GM23338 (cell line): ENCODE data around the gene ATRIP. TPM values are rescaled to one million over a fixed set of nuclear protein-coding genes. Genes with fewer than 3 reads are reported as not detected.

Source experiments
- ATAC-seq: fragments of 200-7000 bp; cut with Tn5 transposase; 3 replicates; pipeline ENCODE4 v1.9.1; 2020
- DNase-seq: peaks from one replicate; pipeline ENCODE4 v3.0.0-alpha.2; 2015; ENCODE audit warnings: low spot score
- H2AFZ ChIP-seq: fragments of 200-600 bp; sonication (generic); 2 replicates; pipeline ENCODE4 v1.8.0; 2016; ENCODE audit warnings: antibody characterized with exemption, mild to moderate bottlenecking, moderate library complexity
- H3F3A ChIP-seq: fragments of 200-600 bp; sonication (generic); replicated peaks from 2 replicates; pipeline ENCODE4 v1.8.0; 2017; ENCODE audit warnings: antibody characterized with exemption, mixed run types, low read depth
- H3K27ac ChIP-seq: fragments of 200-600 bp; sonication (generic); 2 replicates; pipeline ENCODE4 v1.6.1; 2016; ENCODE audit warnings: low read depth
- H3K27me3 ChIP-seq: fragments of 200-600 bp; sonication (generic); 2 replicates; pipeline ENCODE4 v1.8.0; 2016; ENCODE audit warnings: mild to moderate bottlenecking, mixed run types, moderate library complexity; ENCODE audit not compliant: insufficient read depth
- H3K36me3 ChIP-seq: fragments of 200-600 bp; sonication (generic); 2 replicates; pipeline ENCODE4 v1.8.0; 2016; ENCODE audit warnings: mild to moderate bottlenecking; ENCODE audit not compliant: insufficient read depth
- H3K4me1 ChIP-seq: fragments of 200-600 bp; sonication (generic); 2 replicates; pipeline ENCODE4 v1.8.0; 2016; ENCODE audit warnings: mild to moderate bottlenecking, moderate library complexity; ENCODE audit not compliant: insufficient read depth
- H3K4me2 ChIP-seq: fragments of 200-600 bp; sonication (generic); 2 replicates; pipeline ENCODE4 v1.7.1; 2017; ENCODE audit warnings: mixed run types
- H3K4me3 ChIP-seq: fragments of 200-600 bp; sonication (generic); 2 replicates; pipeline ENCODE4 v1.6.1; 2016; ENCODE audit warnings: mixed run types
- H3K79me2 ChIP-seq: fragments of 200-600 bp; sonication (generic); replicated peaks from 2 replicates; pipeline ENCODE4 v1.8.0; 2017; ENCODE audit warnings: mild to moderate bottlenecking; ENCODE audit not compliant: insufficient read depth
- H3K9me2 ChIP-seq: fragments of 200-600 bp; sonication (generic); 2 replicates; pipeline ENCODE4 v1.8.0; 2017; ENCODE audit not compliant: insufficient read depth
- H4K20me1 ChIP-seq: fragments of 200-600 bp; sonication (generic); replicated peaks from 2 replicates; pipeline ENCODE4 v1.8.0; 2017; ENCODE audit warnings: mild to moderate bottlenecking; ENCODE audit not compliant: insufficient read depth
- H3K27ac Mint-ChIP-seq: 2 replicates; pipeline ENCODE4 v1.8.0; 2020; ENCODE audit warnings: inconsistent platforms, mild to moderate bottlenecking, moderate library complexity, mixed read lengths
- H3K27me3 Mint-ChIP-seq: 3 replicates; pipeline ENCODE4 v1.8.0; 2022; ENCODE audit warnings: low read depth, mild to moderate bottlenecking, moderate library complexity, mixed read lengths, inconsistent platforms; ENCODE audit not compliant: insufficient read depth, poor library complexity
- H3K36me3 Mint-ChIP-seq: 3 replicates; pipeline ENCODE4 v1.8.0; 2021; ENCODE audit warnings: low read depth, mild to moderate bottlenecking, inconsistent platforms, moderate library complexity, mixed read lengths
- H3K4me1 Mint-ChIP-seq: 3 replicates; pipeline ENCODE4 v1.8.0; 2020; ENCODE audit warnings: mild to moderate bottlenecking, inconsistent platforms, mixed read lengths
- H3K4me3 Mint-ChIP-seq: 3 replicates; pipeline ENCODE4 v1.8.0; 2021; ENCODE audit warnings: moderate library complexity, mild to moderate bottlenecking, inconsistent platforms, mixed read lengths
- H3K9me3 Mint-ChIP-seq: 3 replicates; pipeline ENCODE4 v1.8.0; 2020; ENCODE audit warnings: moderate library complexity, mild to moderate bottlenecking, inconsistent platforms, mixed read lengths
- CREB1 ChIP-seq: fragments of 250-450 bp; sonication (Bioruptor Pico); IDR thresholded peaks from 2 replicates; pipeline ENCODE4 v1.5.0; 2020; ENCODE audit warnings: low read depth, mild to moderate bottlenecking, moderate library complexity
- EZH2phosphoT487 ChIP-seq: fragments of 200-600 bp; sonication (generic); IDR thresholded peaks from one replicate; pipeline ENCODE4 v1.8.1; 2018; ENCODE audit warnings: antibody characterized with exemption; ENCODE audit not compliant: unreplicated experiment
- JUNB ChIP-seq: IDR thresholded peaks from one replicate; pipeline ENCODE4 v1.6.1; 2016; ENCODE audit warnings: antibody characterized with exemption; ENCODE audit not compliant: unreplicated experiment
- NANOG ChIP-seq: IDR thresholded peaks from 2 replicates; pipeline ENCODE4 v1.6.1; 2016; ENCODE audit warnings: antibody characterized with exemption, borderline replicate concordance
- POLR2AphosphoS5 ChIP-seq: IDR thresholded peaks from 2 replicates; pipeline ENCODE4 v1.6.1; 2016; ENCODE audit warnings: antibody characterized with exemption, low read depth
- STAT1 ChIP-seq: IDR thresholded peaks from one replicate; pipeline ENCODE4 v1.6.1; 2016; ENCODE audit warnings: antibody characterized with exemption; ENCODE audit not compliant: unreplicated experiment
- ZNF114 ChIP-seq: fragments of 250-450 bp; sonication (Bioruptor Pico); IDR thresholded peaks from 2 replicates; pipeline ENCODE4 v1.5.0; 2020; ENCODE audit warnings: mild to moderate bottlenecking, moderate library complexity
- polyA plus RNA-seq: library from polyadenylated mRNA; unstranded; fragments of >200 nt; fragmentation: Nextera tagmentation; extraction: Ambion mirVana; gene quantifications from 2 replicates; pipeline ENCODE4 v1.2.1, GENCODE V29; 2016
- total RNA-seq: library from RNA; depleted of rRNA; stranded (reverse); fragments of >200 nt; shearing (Covaris generic); gene quantifications from 2 replicates; pipeline ENCODE4 v1.2.3, GENCODE V29; 2014
- TF ChIP-seq, protein P1 (sequence below): IDR thresholded peaks from 2 replicates; pipeline ENCODE4 v1.6.1; 2016; ENCODE audit warnings: antibody characterized with exemption
- TF ChIP-seq, protein P2 (sequence below): IDR thresholded peaks from one replicate; pipeline ENCODE4 v1.6.1; 2018; ENCODE audit warnings: antibody characterized with exemption; ENCODE audit not compliant: unreplicated experiment
- TF ChIP-seq, protein P3 (sequence below), 2 experiments: fragments of 200-600 bp in 1 of 2; sonication (generic) in 1 of 2; conservative IDR thresholded peaks; 2 replicates each; pipeline versions ENCODE4 v1.5.1 to v1.6.1; 2016 to 2017; ENCODE audit warnings: antibody characterized with exemption in 2 of 2, low read depth in 2 of 2, mild to moderate bottlenecking in 2 of 2, moderate library complexity in 1 of 2
- TF ChIP-seq, protein P4 (sequence below): fragments of 250-450 bp; sonication (Bioruptor Pico); IDR thresholded peaks from 2 replicates; pipeline ENCODE4 v1.5.0; 2020; ENCODE audit warnings: mild to moderate bottlenecking, moderate library complexity

ATRIP gene
- total and polyA plus RNA-seq, 2 experiments from 2014 or later = 5.8 to 17.3 TPM

- DNase-seq (no peak), ATAC-seq (no peak)
- H3K9me3 Mint-ChIP-seq = no peaks in the 10 kb centered on the region
- Histone ChIP-seq H3K27ac (no peak overlapping the region), H3K4me3 (no peak overlapping the region), H3F3A (no peaks in the 10 kb centered on the region), H3K36me3 (peaks cover 15% of the 10 kb centered on the region), H3K79me2 (no peaks in the 10 kb centered on the region), H4K20me1 (no peaks in the 10 kb centered on the region; the same call in 1 of the 2 replicates), H3K4me2 (no peak overlapping the region), H3K4me1 (no peaks in the 10 kb centered on the region), H3K9me2 (no peaks in the 10 kb centered on the region), H3K27me3 (no peaks in the 10 kb centered on the region), H2AFZ (no peak overlapping the region)
- no peaks in the 10 kb centered on the region for H3K4me1 Mint-ChIP-seq
- no peak overlapping the region for H3K4me3 Mint-ChIP-seq
- TF ChIP-seq, protein P1, sequence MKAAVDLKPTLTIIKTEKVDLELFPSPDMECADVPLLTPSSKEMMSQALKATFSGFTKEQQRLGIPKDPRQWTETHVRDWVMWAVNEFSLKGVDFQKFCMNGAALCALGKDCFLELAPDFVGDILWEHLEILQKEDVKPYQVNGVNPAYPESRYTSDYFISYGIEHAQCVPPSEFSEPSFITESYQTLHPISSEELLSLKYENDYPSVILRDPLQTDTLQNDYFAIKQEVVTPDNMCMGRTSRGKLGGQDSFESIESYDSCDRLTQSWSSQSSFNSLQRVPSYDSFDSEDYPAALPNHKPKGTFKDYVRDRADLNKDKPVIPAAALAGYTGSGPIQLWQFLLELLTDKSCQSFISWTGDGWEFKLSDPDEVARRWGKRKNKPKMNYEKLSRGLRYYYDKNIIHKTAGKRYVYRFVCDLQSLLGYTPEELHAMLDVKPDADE = no peak
- TF ChIP-seq, protein P2, sequence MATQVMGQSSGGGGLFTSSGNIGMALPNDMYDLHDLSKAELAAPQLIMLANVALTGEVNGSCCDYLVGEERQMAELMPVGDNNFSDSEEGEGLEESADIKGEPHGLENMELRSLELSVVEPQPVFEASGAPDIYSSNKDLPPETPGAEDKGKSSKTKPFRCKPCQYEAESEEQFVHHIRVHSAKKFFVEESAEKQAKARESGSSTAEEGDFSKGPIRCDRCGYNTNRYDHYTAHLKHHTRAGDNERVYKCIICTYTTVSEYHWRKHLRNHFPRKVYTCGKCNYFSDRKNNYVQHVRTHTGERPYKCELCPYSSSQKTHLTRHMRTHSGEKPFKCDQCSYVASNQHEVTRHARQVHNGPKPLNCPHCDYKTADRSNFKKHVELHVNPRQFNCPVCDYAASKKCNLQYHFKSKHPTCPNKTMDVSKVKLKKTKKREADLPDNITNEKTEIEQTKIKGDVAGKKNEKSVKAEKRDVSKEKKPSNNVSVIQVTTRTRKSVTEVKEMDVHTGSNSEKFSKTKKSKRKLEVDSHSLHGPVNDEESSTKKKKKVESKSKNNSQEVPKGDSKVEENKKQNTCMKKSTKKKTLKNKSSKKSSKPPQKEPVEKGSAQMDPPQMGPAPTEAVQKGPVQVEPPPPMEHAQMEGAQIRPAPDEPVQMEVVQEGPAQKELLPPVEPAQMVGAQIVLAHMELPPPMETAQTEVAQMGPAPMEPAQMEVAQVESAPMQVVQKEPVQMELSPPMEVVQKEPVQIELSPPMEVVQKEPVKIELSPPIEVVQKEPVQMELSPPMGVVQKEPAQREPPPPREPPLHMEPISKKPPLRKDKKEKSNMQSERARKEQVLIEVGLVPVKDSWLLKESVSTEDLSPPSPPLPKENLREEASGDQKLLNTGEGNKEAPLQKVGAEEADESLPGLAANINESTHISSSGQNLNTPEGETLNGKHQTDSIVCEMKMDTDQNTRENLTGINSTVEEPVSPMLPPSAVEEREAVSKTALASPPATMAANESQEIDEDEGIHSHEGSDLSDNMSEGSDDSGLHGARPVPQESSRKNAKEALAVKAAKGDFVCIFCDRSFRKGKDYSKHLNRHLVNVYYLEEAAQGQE = no peak
- TF ChIP-seq JUNB = no peak
- TF ChIP-seq STAT1 = no peak
- no peak for TF ChIP-seq NANOG
- TF ChIP-seq, protein P3, sequence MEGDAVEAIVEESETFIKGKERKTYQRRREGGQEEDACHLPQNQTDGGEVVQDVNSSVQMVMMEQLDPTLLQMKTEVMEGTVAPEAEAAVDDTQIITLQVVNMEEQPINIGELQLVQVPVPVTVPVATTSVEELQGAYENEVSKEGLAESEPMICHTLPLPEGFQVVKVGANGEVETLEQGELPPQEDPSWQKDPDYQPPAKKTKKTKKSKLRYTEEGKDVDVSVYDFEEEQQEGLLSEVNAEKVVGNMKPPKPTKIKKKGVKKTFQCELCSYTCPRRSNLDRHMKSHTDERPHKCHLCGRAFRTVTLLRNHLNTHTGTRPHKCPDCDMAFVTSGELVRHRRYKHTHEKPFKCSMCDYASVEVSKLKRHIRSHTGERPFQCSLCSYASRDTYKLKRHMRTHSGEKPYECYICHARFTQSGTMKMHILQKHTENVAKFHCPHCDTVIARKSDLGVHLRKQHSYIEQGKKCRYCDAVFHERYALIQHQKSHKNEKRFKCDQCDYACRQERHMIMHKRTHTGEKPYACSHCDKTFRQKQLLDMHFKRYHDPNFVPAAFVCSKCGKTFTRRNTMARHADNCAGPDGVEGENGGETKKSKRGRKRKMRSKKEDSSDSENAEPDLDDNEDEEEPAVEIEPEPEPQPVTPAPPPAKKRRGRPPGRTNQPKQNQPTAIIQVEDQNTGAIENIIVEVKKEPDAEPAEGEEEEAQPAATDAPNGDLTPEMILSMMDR (conservative IDR thresholded peaks at IDR 0.05; ENCODE audit: low read depth in 2 of 2) = no peak
- TF ChIP-seq EZH2phosphoT487 = no peak
- no peak for TF ChIP-seq ZNF114 (CRISPR knock-in tag)
- TF ChIP-seq, protein P4, sequence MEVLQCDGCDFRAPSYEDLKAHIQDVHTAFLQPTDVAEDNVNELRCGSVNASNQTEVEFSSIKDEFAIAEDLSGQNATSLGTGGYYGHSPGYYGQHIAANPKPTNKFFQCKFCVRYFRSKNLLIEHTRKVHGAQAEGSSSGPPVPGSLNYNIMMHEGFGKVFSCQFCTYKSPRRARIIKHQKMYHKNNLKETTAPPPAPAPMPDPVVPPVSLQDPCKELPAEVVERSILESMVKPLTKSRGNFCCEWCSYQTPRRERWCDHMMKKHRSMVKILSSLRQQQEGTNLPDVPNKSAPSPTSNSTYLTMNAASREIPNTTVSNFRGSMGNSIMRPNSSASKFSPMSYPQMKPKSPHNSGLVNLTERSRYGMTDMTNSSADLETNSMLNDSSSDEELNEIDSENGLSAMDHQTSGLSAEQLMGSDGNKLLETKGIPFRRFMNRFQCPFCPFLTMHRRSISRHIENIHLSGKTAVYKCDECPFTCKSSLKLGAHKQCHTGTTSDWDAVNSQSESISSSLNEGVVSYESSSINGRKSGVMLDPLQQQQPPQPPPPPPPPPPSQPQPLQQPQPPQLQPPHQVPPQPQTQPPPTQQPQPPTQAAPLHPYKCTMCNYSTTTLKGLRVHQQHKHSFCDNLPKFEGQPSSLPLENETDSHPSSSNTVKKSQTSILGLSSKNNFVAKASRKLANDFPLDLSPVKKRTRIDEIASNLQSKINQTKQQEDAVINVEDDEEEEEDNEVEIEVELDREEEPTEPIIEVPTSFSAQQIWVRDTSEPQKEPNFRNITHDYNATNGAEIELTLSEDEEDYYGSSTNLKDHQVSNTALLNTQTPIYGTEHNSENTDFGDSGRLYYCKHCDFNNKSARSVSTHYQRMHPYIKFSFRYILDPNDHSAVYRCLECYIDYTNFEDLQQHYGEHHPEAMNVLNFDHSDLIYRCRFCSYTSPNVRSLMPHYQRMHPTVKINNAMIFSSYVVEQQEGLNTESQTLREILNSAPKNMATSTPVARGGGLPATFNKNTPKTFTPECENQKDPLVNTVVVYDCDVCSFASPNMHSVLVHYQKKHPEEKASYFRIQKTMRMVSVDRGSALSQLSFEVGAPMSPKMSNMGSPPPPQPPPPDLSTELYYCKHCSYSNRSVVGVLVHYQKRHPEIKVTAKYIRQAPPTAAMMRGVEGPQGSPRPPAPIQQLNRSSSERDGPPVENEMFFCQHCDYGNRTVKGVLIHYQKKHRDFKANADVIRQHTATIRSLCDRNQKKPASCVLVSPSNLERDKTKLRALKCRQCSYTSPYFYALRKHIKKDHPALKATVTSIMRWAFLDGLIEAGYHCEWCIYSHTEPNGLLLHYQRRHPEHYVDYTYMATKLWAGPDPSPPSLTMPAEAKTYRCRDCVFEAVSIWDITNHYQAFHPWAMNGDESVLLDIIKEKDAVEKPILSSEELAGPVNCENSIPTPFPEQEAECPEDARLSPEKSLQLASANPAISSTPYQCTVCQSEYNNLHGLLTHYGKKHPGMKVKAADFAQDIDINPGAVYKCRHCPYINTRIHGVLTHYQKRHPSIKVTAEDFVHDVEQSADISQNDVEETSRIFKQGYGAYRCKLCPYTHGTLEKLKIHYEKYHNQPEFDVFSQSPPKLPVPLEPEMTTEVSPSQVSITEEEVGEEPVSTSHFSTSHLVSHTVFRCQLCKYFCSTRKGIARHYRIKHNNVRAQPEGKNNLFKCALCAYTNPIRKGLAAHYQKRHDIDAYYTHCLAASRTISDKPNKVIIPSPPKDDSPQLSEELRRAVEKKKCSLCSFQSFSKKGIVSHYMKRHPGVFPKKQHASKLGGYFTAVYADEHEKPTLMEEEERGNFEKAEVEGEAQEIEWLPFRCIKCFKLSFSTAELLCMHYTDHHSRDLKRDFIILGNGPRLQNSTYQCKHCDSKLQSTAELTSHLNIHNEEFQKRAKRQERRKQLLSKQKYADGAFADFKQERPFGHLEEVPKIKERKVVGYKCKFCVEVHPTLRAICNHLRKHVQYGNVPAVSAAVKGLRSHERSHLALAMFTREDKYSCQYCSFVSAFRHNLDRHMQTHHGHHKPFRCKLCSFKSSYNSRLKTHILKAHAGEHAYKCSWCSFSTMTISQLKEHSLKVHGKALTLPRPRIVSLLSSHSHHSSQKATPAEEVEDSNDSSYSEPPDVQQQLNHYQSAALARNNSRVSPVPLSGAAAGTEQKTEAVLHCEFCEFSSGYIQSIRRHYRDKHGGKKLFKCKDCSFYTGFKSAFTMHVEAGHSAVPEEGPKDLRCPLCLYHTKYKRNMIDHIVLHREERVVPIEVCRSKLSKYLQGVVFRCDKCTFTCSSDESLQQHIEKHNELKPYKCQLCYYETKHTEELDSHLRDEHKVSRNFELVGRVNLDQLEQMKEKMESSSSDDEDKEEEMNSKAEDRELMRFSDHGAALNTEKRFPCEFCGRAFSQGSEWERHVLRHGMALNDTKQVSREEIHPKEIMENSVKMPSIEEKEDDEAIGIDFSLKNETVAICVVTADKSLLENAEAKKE (CRISPR knock-in tag) = no peak
- no peak for TF ChIP-seq POLR2AphosphoS5
- no peak for TF ChIP-seq CREB1 (CRISPR knock-in tag)
- H3K36me3 Mint-ChIP-seq = peaks cover 95% of the 10 kb centered on the region
- H3K27ac Mint-ChIP-seq = no peak overlapping the region
- peaks cover 22% of the 10 kb centered on the region for H3K27me3 Mint-ChIP-seq
These were observed 36.1 kb upstream of the ATRIP start for GRCh38 chr3:48410205-48411040.
